CD4-positive, CD25-positive, alpha-beta regulatory T cell (primary cell): ENCODE measurements around the gene MYO1G. TPM values are rescaled to one million over a fixed set of nuclear protein-coding genes. Genes with fewer than 3 reads are reported as not detected.
"Not testable (repeated sequence)": the region's sequence is repeated elsewhere in the genome, so short reads cannot be mapped to it uniquely, and the experiment has no call there.

Experiments
- ATAC-seq, 2 donors: fragments of 150-1000 bp; cut with Tn5 transposase; one replicate each; pipeline ENCODE4 v1.10.0; 2021; ENCODE audit warnings: low read depth in 2 of 2, moderate number of reproducible peaks in 2 of 2, moderate library complexity in 1 of 2
- DNase-seq, 3 donors: peaks; one replicate each; pipeline versions ENCODE4 v3.0.0 to v3.0.0-alpha.2; 2012 to 2022; ENCODE audit warnings: mixed read lengths in 1 of 3
- H3K27ac ChIP-seq: one replicate; pipeline ENCODE4 v1.7.0; 2013; ENCODE audit warnings: mild to moderate bottlenecking, low read length; ENCODE audit not compliant: insufficient read depth, poor library complexity, severe bottlenecking
- H3K27me3 ChIP-seq: one replicate; pipeline ENCODE4 v1.7.0; 2013; ENCODE audit warnings: low read length; ENCODE audit not compliant: control insufficient read depth, insufficient read depth
- H3K36me3 ChIP-seq: one replicate; pipeline ENCODE4 v1.7.0; 2013; ENCODE audit warnings: mild to moderate bottlenecking, low read length, moderate library complexity; ENCODE audit not compliant: control insufficient read depth, insufficient read depth
- H3K4me1 ChIP-seq: 2 replicates; pipeline ENCODE4 v1.7.0; 2013; ENCODE audit warnings: mild to moderate bottlenecking, low read length; ENCODE audit not compliant: insufficient read depth, control insufficient read depth, poor library complexity, severe bottlenecking
- H3K4me3 ChIP-seq: one replicate; pipeline ENCODE4 v1.7.0; 2013; ENCODE audit warnings: low read depth, mild to moderate bottlenecking, low read length, moderate library complexity
- H3K9me3 ChIP-seq, 2 experiments: 1 replicate in 1 of 2; 2 replicates in 1 of 2; pipeline ENCODE4 v1.7.0; 2013; ENCODE audit warnings: low read length in 2 of 2, mild to moderate bottlenecking in 1 of 2, moderate library complexity in 1 of 2; ENCODE audit not compliant: control insufficient read depth in 2 of 2
- H3K27ac Mint-ChIP-seq, 3 donors: one replicate each; pipeline ENCODE4 v1.8.0; 2020 to 2022; ENCODE audit warnings: mild to moderate bottlenecking in 3 of 3, mixed read lengths in 3 of 3, moderate library complexity in 2 of 3
- H3K27me3 Mint-ChIP-seq: one replicate; pipeline ENCODE4 v1.8.0; 2022; ENCODE audit warnings: mild to moderate bottlenecking, mixed read lengths
- H3K36me3 Mint-ChIP-seq: one replicate; pipeline ENCODE4 v1.8.0; 2020; ENCODE audit warnings: mixed read lengths
- H3K4me1 Mint-ChIP-seq, 4 donors: one replicate each; pipeline ENCODE4 v1.8.0; 2020 to 2022; ENCODE audit warnings: mixed read lengths in 4 of 4, mild to moderate bottlenecking in 1 of 4
- H3K4me3 Mint-ChIP-seq, 4 donors: one replicate each; pipeline ENCODE4 v1.8.0; 2020 to 2022; ENCODE audit warnings: mild to moderate bottlenecking in 4 of 4, mixed read lengths in 4 of 4, moderate library complexity in 3 of 4
- H3K9me3 Mint-ChIP-seq, 7 donors: one replicate each; pipeline ENCODE4 v1.8.0; 2020 to 2022; ENCODE audit warnings: mixed read lengths in 7 of 7, mild to moderate bottlenecking in 3 of 7, moderate library complexity in 2 of 7
- polyA plus RNA-seq, 4 donors: library from polyadenylated mRNA; unstranded; fragments of 300-500 nt; fragmentation: Illumina TruSeq; gene quantifications; one replicate each; pipeline ENCODE4 v1.2.3, GENCODE V29; 2021
- total RNA-seq: library from RNA; stranded (reverse); gene quantifications from one replicate; pipeline ENCODE4 v1.2.3, GENCODE V29; 2022

The MYO1G gene
- total and polyA plus RNA-seq, 5 donors from 2014 or later, result 132 to 427 (median 186) TPM

- H3K4me3 ChIP-seq, result peak overlapping the region; percentile 34
These were observed 19.5 kb upstream of the MYO1G start for GRCh38 chr7:44998153-44998871.

GRCh38 chr7:44995555-44996493 lies 17.0 kb upstream of the MYO1G start:
- Mint-ChIP-seq H3K4me1 (peaks cover 20 to 60% (median 40%) of the 10 kb centered on the region in 4 donors), H3K27me3 (peaks cover 10% of the 10 kb centered on the region), H3K9me3 (peaks cover 0 to 2% (median 0%) of the 10 kb centered on the region in 7 donors), H3K36me3 (no peaks in the 10 kb centered on the region), H3K27ac (peak overlapping the region; percentile 77 to 97 (median 96)), H3K4me3 (peak overlapping the region; percentile 70 to 95 (median 82))
- ATAC-seq (peak in 1 of 2 donors; percentile 5), DNase-seq (peak; percentile 52 to 81 (median 64))
- no peaks in the 10 kb centered on the region for H3K36me3 ChIP-seq
- no peaks in the 10 kb centered on the region for H3K9me3 ChIP-seq
- H3K4me1 ChIP-seq, result peaks cover 52% of the 10 kb centered on the region
- H3K4me3 ChIP-seq, result peak overlapping the region; percentile 83
- H3K27me3 ChIP-seq, result no peaks in the 10 kb centered on the region
- H3K27ac ChIP-seq, result peak overlapping the region; percentile 82

More at GRCh38 chr7:44998153-44998871, 19.5 kb upstream of the MYO1G start:
- H3K4me1 Mint-ChIP-seq, result peaks cover 31 to 73% (median 52%) of the 10 kb centered on the region in 4 donors
- H3K9me3 Mint-ChIP-seq, result peaks cover 0 to 2% (median 0%) of the 10 kb centered on the region in 7 donors
- H3K27ac Mint-ChIP-seq, result peak overlapping the region; percentile 44 to 97 (median 93)
- no peaks in the 10 kb centered on the region for H3K27me3 ChIP-seq
- peak overlapping the region; percentile 84 for H3K27ac ChIP-seq
- no peaks in the 10 kb centered on the region for H3K9me3 ChIP-seq
- peaks cover 71% of the 10 kb centered on the region for H3K4me1 ChIP-seq
- ATAC-seq, result no peak
- H3K36me3 Mint-ChIP-seq, result peaks cover 3% of the 10 kb centered on the region
- H3K27me3 Mint-ChIP-seq, result peaks cover 10% of the 10 kb centered on the region
- no peak for DNase-seq
- H3K36me3 ChIP-seq, result peaks cover 4% of the 10 kb centered on the region
- H3K4me3 Mint-ChIP-seq, result peak overlapping the region; percentile 98 to 99 (median 98)

GRCh38 chr7:44994877-44995554 lies 16.2 kb upstream of the MYO1G start:
- no peaks in the 10 kb centered on the region for H3K36me3 ChIP-seq
- peak in 1 of 3 donors; percentile 75 for DNase-seq
- H3K27me3 Mint-ChIP-seq, result peaks cover 10% of the 10 kb centered on the region
- peaks cover 20 to 60% (median 40%) of the 10 kb centered on the region in 4 donors for H3K4me1 Mint-ChIP-seq
- no peaks in the 10 kb centered on the region for H3K36me3 Mint-ChIP-seq
- H3K27ac Mint-ChIP-seq, result peak overlapping the region; percentile 77 to 97 (median 96)
- H3K9me3 ChIP-seq, result no peaks in the 10 kb centered on the region
- ATAC-seq, result no peak
- no peaks in the 10 kb centered on the region for H3K27me3 ChIP-seq
- H3K4me3 ChIP-seq, result peak overlapping the region; percentile 83
- peaks cover 0 to 2% (median 0%) of the 10 kb centered on the region in 7 donors for H3K9me3 Mint-ChIP-seq
- H3K4me1 ChIP-seq, result peaks cover 49% of the 10 kb centered on the region
- H3K27ac ChIP-seq, result peak overlapping the region; percentile 82
- peak overlapping the region; percentile 70 to 95 (median 82) for H3K4me3 Mint-ChIP-seq

- H3K4me3 ChIP-seq, H3K27ac ChIP-seq, H3K27me3 Mint-ChIP-seq, H3K36me3 ChIP-seq, H3K36me3 Mint-ChIP-seq, DNase-seq, H3K9me3 ChIP-seq, ATAC-seq, H3K9me3 Mint-ChIP-seq, H3K27me3 ChIP-seq: not testable (repeated sequence)
- Mint-ChIP-seq H3K27ac (peak overlapping the region; percentile 56 to 73 (median 58)), H3K4me1 (peaks cover 23 to 53% (median 38%) of the 10 kb centered on the region in 4 donors), H3K4me3 (peak overlapping the region in 2 of 4 donors; percentile 21 to 33)
- peaks cover 38% of the 10 kb centered on the region for H3K4me1 ChIP-seq
These were observed 13.4 kb upstream of the MYO1G start for GRCh38 chr7:44992004-44992795.

DNA sequence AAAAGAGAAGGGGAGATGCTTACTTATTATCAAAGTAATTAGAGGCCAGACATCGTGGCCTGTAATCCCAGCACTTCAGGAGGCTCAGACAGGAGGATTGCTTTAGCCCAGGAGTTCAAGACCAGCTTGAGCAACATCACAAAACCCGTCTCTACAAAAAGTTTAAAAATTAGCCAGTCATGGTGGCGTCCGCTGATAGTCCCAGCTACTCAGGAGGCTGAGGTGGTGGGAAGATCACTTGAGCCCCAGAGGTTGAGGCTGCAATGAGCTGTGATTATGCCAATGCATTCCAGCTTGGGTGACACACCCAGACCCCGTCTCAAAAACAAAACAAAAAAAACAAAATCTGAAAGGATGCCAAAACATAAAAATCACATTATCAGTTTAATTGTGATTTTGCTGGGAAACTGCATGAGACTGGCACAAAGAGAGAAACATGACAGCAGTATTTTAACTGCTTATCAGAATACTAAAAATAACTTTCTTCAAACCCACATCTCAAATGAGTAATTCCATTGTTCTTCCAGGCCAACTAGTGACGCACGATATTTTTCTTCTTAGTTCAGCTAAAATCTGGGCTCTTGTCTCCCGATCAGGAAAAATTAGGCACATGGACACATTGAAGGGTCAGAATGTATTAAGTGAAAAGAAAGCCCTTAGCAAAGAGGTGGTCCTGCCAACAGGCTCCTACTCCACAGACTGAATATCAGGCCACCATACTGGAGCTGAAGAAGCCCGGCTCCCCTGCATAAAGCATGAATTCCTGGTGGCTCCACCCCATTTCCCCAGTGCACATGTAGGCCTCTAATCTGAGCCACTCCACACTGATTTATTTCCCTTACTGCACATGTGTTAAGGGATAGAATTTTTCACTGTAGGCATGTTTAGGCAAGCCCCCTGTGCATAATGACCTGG lies 11.6 kb upstream of the MYO1G start:
- H3K36me3 ChIP-seq, result no peaks in the 10 kb centered on the region
- Mint-ChIP-seq H3K9me3 (no peaks in the 10 kb centered on the region), H3K36me3 (no peaks in the 10 kb centered on the region), H3K4me1 (peaks cover 19 to 54% (median 35%) of the 10 kb centered on the region in 4 donors), H3K27me3 (no peaks in the 10 kb centered on the region), H3K4me3 (peak overlapping the region in 1 of 4 donors; percentile 76), H3K27ac (no peak overlapping the region)
- H3K9me3 ChIP-seq, result no peaks in the 10 kb centered on the region
- no peak overlapping the region for H3K4me3 ChIP-seq
- DNase-seq (no peak), ATAC-seq (no peak)
- peaks cover 34% of the 10 kb centered on the region for H3K4me1 ChIP-seq
- no peaks in the 10 kb centered on the region for H3K27me3 ChIP-seq
- no peak overlapping the region for H3K27ac ChIP-seq

GRCh38 chr7:44989132-44989531 lies 10.3 kb upstream of the MYO1G start:
- Histone ChIP-seq H3K4me3 (no peak overlapping the region), H3K27me3 (no peaks in the 10 kb centered on the region), H3K27ac (no peak overlapping the region), H3K4me1 (peaks cover 34% of the 10 kb centered on the region), H3K36me3 (peaks cover 9% of the 10 kb centered on the region), H3K9me3 (no peaks in the 10 kb centered on the region)
- Mint-ChIP-seq H3K36me3 (peaks cover 12% of the 10 kb centered on the region), H3K27ac (no peak overlapping the region), H3K4me1 (peaks cover 17 to 54% (median 37%) of the 10 kb centered on the region in 4 donors), H3K4me3 (peak overlapping the region in 1 of 4 donors; percentile 98), H3K9me3 (no peaks in the 10 kb centered on the region), H3K27me3 (peaks cover under 1% of the 10 kb centered on the region)
- no peak for DNase-seq
- ATAC-seq, result no peak
